OCI-LY1 (cell line): Measurements from ENCODE around the gene GKN2.

Experiments
- EZH2 ChIP-seq: fragments of 200-600 bp; sonication (generic), shearing (Covaris generic); IDR thresholded peaks from 2 replicates; pipeline ENCODE4 v1.8.0; 2017; ENCODE audit warnings: borderline replicate concordance, mixed run types, mild to moderate bottlenecking, antibody characterized with exemption, low read length, moderate library complexity, mixed read lengths
- TF ChIP-seq, protein P1 (sequence below): fragments of 200-600 bp; sonication (generic), shearing (Covaris generic); IDR thresholded peaks from 2 replicates; pipeline ENCODE4 v1.5.1; 2017; ENCODE audit warnings: mild to moderate bottlenecking, antibody characterized with exemption, low read length, moderate library complexity, mixed read lengths

DNA sequence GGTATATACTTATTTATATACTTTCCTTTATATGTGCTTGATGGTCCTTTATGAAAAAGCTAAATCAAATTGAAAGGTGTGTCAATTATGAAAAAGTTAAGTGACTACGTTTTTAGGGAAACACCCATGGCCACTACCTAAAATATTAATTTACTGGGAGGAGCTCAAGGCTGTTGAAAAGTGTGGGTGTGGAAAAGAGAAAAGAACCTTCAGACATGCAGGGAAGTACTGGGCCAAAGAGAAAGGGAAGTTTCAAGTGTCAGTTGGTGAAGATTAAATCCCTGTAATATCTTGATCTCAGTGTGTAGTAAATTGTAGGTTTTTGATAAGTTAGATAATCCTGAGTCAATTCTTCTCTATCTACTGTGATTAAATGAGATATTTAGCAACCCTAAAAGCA, 15.5 kb upstream of the GKN2 start:
- TF ChIP-seq, protein P1, sequence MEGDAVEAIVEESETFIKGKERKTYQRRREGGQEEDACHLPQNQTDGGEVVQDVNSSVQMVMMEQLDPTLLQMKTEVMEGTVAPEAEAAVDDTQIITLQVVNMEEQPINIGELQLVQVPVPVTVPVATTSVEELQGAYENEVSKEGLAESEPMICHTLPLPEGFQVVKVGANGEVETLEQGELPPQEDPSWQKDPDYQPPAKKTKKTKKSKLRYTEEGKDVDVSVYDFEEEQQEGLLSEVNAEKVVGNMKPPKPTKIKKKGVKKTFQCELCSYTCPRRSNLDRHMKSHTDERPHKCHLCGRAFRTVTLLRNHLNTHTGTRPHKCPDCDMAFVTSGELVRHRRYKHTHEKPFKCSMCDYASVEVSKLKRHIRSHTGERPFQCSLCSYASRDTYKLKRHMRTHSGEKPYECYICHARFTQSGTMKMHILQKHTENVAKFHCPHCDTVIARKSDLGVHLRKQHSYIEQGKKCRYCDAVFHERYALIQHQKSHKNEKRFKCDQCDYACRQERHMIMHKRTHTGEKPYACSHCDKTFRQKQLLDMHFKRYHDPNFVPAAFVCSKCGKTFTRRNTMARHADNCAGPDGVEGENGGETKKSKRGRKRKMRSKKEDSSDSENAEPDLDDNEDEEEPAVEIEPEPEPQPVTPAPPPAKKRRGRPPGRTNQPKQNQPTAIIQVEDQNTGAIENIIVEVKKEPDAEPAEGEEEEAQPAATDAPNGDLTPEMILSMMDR, result no peak
- TF ChIP-seq EZH2, result no peak
